ENCODE results near the gene SOX18. TPM values are rescaled to one million over a fixed set of nuclear protein-coding genes. Genes with fewer than 3 reads are reported as not detected.

Gene SOX18
- total RNA-seq, 4 donors from 2014 or later = 6.7 to 116 (median 19.1) TPM

DNA sequence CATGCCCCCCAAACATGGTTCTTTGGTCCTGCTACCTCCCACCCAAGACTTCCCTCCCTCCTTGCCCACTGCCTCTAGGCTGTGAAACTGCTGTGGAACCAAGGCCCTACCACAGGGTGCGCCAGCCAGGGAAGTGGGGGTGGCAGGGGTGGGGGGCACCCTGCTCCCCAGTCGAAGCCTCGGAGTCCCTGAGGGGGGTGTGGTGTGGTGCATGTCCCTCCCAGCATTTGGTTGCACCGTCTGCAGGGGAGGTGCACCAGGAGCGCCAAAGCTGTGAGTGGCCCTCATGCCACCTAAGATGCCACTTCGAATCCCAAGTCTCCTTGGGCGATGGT lies 28.1 kb upstream of the SOX18 start:
- DNase-seq = no peak
- peaks cover 0 to 17% of the 10 kb centered on the region in 2 donors for H3K27me3 ChIP-seq
- intact Hi-C loops (cut with DNase I; ENCODE audit: low total_unique reads) = no loop called here
- no peak overlapping the region for H3K4me3 ChIP-seq
- no peak overlapping the region for H3K27ac ChIP-seq
- H3K9me3 ChIP-seq = no peaks in the 10 kb centered on the region
- no peaks in the 10 kb centered on the region for H3K36me3 ChIP-seq
- H3K4me1 ChIP-seq = peaks cover 5 to 10% of the 10 kb centered on the region in 2 donors
- TF ChIP-seq POLR2A (IDR thresholded peaks at IDR 0.05) (no peak), CTCF (IDR thresholded peaks at IDR 0.05) (no peak)

GRCh38 chr20:64077094-64077493 lies 27.7 kb upstream of the SOX18 start:
- H3K4me3 ChIP-seq = no peak overlapping the region

DNA sequence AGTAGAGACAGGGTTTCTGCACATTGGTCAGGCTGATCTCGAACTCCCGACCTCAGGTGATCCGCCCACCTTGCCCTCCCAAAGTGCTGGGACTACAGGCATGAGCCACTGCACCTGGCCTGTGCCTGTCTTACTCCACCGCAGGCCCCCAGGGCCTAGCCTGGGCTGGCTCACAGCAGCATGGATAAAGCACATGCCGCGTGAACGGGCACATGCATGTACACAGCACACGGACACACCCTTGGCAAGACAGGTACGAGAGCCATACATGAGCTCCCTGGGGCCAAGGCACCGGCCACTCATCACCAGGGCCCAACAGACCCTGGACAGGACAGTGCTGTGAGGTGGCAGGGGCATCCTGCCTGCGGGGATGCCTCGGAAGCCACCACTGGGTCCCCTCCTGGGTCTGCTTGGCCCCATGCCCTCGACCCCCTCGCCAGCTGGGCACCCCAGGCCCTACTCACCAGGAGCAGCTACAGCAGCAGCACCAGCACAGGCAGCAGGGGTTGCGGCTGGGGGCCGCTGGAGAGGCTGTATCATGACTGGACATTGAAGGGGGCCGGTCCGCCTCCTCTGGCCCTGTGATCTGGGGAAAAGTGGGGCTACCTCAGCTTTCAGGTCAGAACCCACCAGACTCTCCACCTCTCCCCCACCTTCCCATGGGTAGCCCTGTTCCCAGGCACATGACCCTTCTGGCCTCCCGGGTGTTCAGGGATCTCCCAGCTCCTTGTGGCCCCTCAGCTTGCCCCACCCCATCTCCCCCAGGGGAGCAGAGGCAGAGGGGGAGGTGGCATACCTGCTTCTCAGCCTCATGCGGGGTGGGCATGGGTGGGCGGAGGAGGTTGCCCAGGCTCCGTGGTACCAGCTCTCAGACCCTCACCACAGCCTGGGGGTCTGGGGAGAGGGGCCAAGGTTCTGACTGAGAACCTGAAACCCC lies 26.9 kb upstream of the SOX18 start:
- no peak overlapping the region for H3K4me3 ChIP-seq
- H3K27me3 ChIP-seq = peaks cover 0 to 17% of the 10 kb centered on the region in 2 donors
- H3K27ac ChIP-seq = no peak overlapping the region
- H3K36me3 ChIP-seq = no peaks in the 10 kb centered on the region
- DNase-seq = no peak
- H3K9me3 ChIP-seq = no peaks in the 10 kb centered on the region
- intact Hi-C loops (cut with DNase I; ENCODE audit: low total_unique reads) = no loop called here
- no peak for TF ChIP-seq POLR2A (IDR thresholded peaks at IDR 0.05)
- no peak for TF ChIP-seq CTCF (IDR thresholded peaks at IDR 0.05)
- peaks cover 5 to 10% of the 10 kb centered on the region in 2 donors for H3K4me1 ChIP-seq

More at GRCh38 chr20:64077094-64077493, 27.7 kb upstream of the SOX18 start:
- no peak for DNase-seq
- intact Hi-C loops (cut with DNase I; ENCODE audit: low total_unique reads) = no loop called here
- Histone ChIP-seq H3K27ac (no peak overlapping the region), H3K36me3 (no peaks in the 10 kb centered on the region), H3K9me3 (no peaks in the 10 kb centered on the region), H3K27me3 (peaks cover 0 to 17% of the 10 kb centered on the region in 2 donors), H3K4me1 (peaks cover 5 to 10% of the 10 kb centered on the region in 2 donors)
- no peak for TF ChIP-seq POLR2A (IDR thresholded peaks at IDR 0.05)
- no peak for TF ChIP-seq CTCF (IDR thresholded peaks at IDR 0.05)

DNA sequence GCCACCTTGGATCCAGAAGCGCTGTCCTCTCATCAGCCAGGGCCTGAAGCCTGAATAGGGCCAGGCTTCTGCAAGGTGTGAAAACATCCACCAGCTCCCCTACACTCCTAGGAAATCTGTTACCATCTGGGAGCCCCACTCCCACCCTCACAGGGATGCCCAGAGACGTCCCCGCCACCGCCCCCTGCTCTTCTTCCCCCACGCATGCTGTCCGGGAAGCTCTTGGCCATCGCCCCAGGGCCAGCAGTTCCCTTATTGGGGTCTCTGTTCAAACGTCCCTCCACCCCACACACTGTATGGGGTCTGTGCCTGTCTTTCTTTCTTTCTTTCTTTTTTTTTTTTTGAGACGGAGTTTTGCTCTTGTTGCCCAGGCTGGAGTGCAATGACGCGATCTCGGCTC lies 26.1 kb upstream of the SOX18 start:
- Histone ChIP-seq H3K4me1 (peaks cover 5 to 10% of the 10 kb centered on the region in 2 donors), H3K36me3 (no peaks in the 10 kb centered on the region), H3K4me3 (no peak overlapping the region), H3K9me3 (no peaks in the 10 kb centered on the region), H3K27ac (no peak overlapping the region), H3K27me3 (peaks cover 0 to 17% of the 10 kb centered on the region in 2 donors)
- intact Hi-C loops (cut with DNase I; ENCODE audit: low total_unique reads) = no loop called here
- no peak for TF ChIP-seq CTCF (IDR thresholded peaks at IDR 0.05)
- DNase-seq = no peak

DNA sequence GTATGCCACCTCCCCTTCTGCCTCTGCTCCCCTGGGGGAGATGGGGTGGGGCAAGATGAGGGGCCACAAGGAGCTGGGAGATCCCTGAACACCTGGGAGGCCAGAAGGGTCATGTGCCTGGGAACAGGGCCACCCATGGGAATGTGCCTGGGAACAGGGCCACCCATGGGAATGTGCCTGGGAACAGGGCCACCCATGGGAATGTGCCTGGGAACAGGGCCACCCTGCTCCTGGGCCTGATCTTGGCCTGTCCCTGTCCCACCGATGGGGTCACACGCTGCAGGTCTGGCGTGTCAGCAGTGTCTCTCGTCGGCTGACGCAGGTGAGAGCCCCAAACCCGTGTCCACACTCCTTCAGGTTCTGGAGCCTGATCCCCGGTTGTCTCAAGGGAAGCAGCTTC lies 25.5 kb upstream of the SOX18 start:
- TF ChIP-seq POLR2A (IDR thresholded peaks at IDR 0.05) (no peak), CTCF (IDR thresholded peaks at IDR 0.05) (no peak)
- Histone ChIP-seq H3K36me3 (no peaks in the 10 kb centered on the region), H3K9me3 (no peaks in the 10 kb centered on the region), H3K27ac (no peak overlapping the region), H3K27me3 (peaks cover 0 to 17% of the 10 kb centered on the region in 2 donors), H3K4me1 (peaks cover 5 to 10% of the 10 kb centered on the region in 2 donors), H3K4me3 (no peak overlapping the region)
- intact Hi-C loops (cut with DNase I; ENCODE audit: low total_unique reads) = no loop called here
- no peak for DNase-seq

All from uterus (tissue), 4 donors.